Memory B cell (primary cell): ENCODE results near the gene SLC25A36.

Source experiments
- ATAC-seq: fragments of 150-1000 bp; cut with Tn5 transposase; 2 replicates; pipeline ENCODE4 v1.10.0; 2021; ENCODE audit warnings: low read depth, mild to moderate bottlenecking, moderate library complexity
- DNase-seq, 2 donors: peaks; one replicate each; pipeline ENCODE4 v3.0.0; 2022; ENCODE audit warnings: low spot score in 2 of 2
- H3K27ac Mint-ChIP-seq: one replicate; pipeline ENCODE4 v1.8.0; 2022; ENCODE audit warnings: mild to moderate bottlenecking, moderate library complexity, mixed read lengths
- H3K27me3 Mint-ChIP-seq: one replicate; pipeline ENCODE4 v1.8.0; 2022; ENCODE audit warnings: mixed read lengths
- H3K36me3 Mint-ChIP-seq: one replicate; pipeline ENCODE4 v1.8.0; 2022; ENCODE audit warnings: mild to moderate bottlenecking, mixed read lengths
- H3K4me1 Mint-ChIP-seq: one replicate; pipeline ENCODE4 v1.8.0; 2022; ENCODE audit warnings: mixed read lengths
- H3K4me3 Mint-ChIP-seq: one replicate; pipeline ENCODE4 v1.8.0; 2022; ENCODE audit warnings: mild to moderate bottlenecking, moderate library complexity, mixed read lengths
- H3K9me3 Mint-ChIP-seq: one replicate; pipeline ENCODE4 v1.8.0; 2022; ENCODE audit warnings: mixed read lengths

SLC25A36 gene

DNA sequence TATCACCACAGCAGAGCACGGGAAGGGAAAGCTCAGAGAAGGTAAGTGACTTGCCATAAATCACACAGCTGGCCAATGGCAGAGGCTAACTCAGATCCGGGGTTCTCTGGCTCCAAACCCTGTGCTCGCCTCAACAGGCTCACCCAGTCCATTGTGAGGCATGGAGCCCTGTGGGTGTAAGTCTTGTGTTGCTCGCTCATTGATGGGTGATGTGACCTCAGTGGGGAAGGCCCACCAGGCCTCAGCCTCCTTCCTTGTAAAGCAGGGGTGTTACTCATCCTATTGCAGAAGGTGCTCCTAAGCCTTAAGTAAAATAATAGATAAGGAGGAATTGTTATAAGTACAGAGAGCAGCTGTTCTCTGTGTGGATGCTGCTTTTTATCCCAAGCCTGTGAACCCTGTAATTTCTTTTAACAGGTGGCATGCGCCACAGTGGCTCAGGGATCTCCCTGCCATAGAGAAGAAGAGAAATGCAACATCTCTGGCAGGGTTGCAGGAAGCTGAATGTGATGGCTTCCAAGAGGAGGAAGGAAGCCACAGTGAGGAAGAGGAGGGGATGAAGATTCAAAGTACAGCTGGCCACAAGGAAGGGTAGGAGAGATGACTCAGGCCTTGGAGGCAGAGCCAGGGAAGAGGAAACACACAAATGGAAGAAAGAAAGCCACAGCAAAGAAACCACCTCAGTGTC is 78.7 kb downstream of the SLC25A36 start:
- Mint-ChIP-seq H3K27ac (no peak overlapping the region), H3K4me3 (no peak overlapping the region), H3K9me3 (peaks cover 3% of the 10 kb centered on the region), H3K27me3 (peaks cover 8% of the 10 kb centered on the region), H3K36me3 (peaks cover 2% of the 10 kb centered on the region), H3K4me1 (no peaks in the 10 kb centered on the region)
- no peak for ATAC-seq
- no peak for DNase-seq

DNA sequence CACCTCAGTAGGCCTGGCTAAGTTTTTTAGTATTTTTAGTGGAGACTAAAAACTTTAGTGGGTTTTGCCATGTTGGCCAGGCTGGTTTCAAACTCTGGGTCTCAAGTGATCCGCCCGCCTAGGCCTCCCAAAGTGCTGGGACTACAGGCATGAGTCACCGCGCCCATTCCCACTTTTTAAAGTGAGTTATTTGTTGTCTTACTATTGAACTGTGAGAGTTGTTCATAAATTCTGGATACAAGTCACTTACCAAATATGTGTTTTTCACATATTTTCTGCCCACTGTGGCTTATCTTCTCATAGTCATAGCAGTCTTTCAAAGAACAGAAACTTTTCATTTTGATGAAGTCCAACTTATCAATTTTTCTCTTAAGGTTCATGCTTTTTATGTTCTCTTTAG is 79.6 kb downstream of the SLC25A36 start:
- Mint-ChIP-seq H3K27ac (no peak overlapping the region), H3K36me3 (peaks cover 2% of the 10 kb centered on the region), H3K9me3 (peaks cover 3% of the 10 kb centered on the region), H3K4me1 (no peaks in the 10 kb centered on the region), H3K27me3 (peaks cover 4% of the 10 kb centered on the region), H3K4me3 (no peak overlapping the region)
- ATAC-seq (no peak), DNase-seq (no peak)
